ENCODE results near the gene MED26. TPM values are rescaled to one million over a fixed set of nuclear protein-coding genes. Genes with fewer than 3 reads are reported as not detected.

The MED26 gene, protein sequence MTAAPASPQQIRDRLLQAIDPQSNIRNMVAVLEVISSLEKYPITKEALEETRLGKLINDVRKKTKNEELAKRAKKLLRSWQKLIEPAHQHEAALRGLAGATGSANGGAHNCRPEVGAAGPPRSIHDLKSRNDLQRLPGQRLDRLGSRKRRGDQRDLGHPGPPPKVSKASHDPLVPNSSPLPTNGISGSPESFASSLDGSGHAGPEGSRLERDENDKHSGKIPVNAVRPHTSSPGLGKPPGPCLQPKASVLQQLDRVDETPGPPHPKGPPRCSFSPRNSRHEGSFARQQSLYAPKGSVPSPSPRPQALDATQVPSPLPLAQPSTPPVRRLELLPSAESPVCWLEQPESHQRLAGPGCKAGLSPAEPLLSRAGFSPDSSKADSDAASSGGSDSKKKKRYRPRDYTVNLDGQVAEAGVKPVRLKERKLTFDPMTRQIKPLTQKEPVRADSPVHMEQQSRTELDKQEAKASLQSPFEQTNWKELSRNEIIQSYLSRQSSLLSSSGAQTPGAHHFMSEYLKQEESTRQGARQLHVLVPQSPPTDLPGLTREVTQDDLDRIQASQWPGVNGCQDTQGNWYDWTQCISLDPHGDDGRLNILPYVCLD
- 8.5 and 11.6 TPM in 2 replicates for total RNA-seq

DNA sequence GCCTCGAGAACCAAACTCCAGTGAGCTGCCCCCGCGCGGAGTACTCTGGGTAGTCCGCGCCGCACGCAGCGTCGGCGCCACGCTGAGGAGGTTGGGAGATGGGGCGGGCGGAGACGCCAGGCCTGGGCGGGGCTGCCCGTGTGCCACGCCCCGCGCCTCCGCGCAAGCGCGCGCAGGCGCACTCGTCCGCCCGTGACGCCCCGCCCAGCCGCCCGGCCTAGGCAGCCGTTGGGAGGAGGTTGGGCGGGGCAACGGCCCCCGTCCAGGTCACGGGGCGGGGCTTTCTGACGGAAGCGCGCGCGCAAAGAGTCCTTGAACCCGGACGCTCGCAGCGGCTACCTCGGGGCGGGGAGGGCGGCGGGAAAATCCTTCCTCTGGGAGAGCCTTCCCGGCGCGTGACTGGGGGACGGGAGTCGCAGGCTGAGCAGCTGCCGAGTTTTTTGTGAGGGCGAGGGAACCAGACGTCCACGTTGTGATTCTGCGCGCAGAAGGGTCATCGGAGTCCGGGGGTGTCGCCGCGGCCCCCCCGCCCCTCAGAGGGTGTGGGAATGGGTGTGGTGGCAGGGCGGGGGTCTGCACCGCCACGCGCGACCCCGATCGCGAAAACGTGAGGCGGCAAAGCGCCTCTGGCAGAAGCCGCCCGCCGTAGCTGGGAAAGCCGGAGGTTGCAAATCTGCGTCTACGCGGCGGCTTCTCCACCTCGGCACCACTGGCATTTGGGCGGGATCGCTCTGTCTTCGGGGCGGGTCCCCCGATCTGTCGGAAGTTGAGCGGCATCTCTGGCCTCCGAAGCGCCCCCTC lies at the start of gene MED26:
MED26 (minus strand) TSS at position 22 of the 801 bp plus-strand sequence. CDS start 261 bp downstream, outside the sequence.

DNA sequence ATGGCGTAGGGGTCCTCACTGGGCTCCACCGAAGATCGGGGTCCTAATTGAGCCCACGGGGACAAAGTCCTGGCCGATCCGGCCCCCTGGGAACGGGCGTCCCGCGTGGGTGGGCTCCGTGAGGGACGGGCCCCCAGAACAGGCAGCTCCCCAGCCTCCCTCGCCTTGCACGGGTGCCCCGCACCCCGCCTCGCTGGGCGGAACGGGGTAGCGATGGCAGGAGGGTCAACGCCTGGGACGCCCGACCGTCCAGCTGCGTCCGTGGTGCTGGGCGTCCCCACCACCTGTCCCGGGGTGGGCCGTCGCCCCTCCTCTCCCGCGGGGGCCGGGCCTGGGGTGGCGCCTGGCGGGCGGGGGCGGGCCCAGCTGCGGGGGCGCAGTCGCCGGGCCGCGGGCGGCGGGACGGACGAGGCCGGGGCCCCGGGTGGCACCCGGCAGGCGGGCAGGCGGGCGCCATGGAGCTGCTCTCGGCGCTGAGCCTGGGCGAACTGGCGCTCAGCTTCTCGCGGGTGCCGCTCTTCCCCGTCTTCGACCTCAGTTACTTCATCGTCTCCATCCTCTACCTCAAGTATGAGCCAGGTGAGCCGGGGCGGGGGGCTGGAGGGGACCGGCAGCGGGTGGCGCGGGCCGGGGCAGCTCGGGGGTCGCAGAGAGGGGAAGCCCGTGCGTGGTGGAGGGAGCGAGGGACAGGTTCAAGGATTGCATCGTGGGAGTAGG lies 32.9 kb upstream of the MED26 start, which contains the start of gene TMEM38A:
TMEM38A (plus strand) TSS at position 377 of the 717 bp plus-strand sequence; CDS start at position 456, 79 bp downstream.

DNA sequence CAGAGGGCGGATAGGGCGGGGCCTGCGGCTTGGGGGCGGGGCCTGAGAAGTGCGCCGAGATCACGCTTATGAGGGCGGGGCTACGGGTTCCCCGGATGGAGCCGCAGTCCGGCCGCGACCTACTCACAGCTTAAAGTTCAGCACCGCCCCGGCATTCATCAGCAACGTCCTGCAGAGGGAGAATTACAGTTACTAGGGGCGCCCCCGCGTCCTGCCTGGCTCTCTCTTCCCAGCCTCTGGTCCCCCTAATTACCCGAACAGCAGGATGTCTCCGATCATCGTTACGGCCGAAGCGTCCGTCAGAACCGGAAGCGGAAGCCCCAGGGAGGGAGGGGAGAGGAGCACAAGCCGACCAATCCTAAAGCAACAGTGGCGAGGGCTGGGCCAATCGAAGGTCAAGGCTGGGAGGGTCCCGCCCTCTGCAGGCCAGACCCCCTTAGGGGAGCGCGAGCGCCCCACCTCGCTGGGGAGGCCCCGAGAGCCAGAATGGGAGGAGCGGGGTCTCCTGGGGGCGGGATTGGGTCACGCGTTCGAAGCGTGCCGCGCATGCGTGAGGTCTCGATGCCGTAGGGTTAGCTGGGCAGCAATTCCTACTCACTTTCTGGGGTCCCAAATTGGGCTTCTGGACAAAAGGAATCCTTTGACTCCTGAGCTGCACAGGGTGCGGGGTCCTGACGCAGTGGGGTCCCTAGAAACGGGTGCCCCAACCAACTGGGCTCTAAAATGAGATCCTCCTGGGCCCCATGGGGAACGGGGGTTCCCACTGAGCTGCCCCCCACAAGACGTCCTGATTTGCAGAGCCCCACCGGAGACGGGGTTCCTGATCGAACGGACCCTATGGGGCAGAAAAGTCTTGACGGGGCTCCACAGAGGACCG lies 32.1 kb upstream of the MED26 start, which contains the start of gene SMIM7:
SMIM7 (minus strand) TSS at position 313 of the 877 bp plus-strand sequence; CDS start at position 279, 34 bp downstream.

DNA sequence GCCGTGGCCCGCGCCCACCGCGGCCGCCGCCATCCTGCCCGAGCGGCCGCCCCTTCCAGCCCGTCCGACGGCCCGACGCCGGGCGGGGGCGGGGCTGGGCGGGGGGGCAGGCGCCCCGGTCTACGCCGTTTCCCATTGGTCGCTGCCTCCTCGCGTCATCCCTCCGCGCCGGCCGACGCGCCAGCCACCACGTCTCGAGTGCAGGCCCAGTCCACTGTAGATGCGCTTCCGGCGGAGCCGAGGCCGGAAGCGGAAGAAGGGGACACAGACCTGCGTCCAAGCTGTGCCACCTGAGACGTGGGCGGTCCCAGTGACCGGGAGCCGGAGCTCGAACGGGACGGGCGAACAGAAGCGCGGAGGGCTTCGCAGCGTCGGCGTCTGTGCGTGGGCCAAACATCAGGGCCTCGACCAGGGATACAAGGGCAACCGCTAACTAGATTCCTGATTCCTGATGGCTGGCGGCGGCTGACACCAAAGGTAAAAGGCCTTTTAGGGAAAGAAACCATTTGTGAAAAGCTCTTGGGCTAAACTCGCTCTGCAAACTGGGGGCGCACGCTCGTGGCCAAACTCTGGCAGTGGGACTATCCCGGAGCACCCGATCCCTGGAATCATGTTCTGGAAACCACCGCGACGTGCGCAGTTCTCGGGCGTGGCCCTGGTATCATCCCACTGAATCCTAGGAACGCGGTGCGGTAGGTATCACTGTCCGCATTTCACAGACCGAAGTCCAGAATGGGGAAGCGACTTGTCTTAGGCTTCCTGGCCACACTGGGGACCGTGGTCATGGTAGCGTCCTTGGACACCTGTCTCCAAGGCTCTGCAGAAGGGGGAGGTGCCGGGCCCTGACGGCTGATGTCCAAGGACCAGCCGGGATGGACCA lies 55.4 kb downstream of the MED26 start, which contains the start of gene SLC35E1:
SLC35E1 (minus strand) TSS at position 84 of the 880 bp plus-strand sequence; CDS start at position 33, 51 bp downstream.

DNA sequence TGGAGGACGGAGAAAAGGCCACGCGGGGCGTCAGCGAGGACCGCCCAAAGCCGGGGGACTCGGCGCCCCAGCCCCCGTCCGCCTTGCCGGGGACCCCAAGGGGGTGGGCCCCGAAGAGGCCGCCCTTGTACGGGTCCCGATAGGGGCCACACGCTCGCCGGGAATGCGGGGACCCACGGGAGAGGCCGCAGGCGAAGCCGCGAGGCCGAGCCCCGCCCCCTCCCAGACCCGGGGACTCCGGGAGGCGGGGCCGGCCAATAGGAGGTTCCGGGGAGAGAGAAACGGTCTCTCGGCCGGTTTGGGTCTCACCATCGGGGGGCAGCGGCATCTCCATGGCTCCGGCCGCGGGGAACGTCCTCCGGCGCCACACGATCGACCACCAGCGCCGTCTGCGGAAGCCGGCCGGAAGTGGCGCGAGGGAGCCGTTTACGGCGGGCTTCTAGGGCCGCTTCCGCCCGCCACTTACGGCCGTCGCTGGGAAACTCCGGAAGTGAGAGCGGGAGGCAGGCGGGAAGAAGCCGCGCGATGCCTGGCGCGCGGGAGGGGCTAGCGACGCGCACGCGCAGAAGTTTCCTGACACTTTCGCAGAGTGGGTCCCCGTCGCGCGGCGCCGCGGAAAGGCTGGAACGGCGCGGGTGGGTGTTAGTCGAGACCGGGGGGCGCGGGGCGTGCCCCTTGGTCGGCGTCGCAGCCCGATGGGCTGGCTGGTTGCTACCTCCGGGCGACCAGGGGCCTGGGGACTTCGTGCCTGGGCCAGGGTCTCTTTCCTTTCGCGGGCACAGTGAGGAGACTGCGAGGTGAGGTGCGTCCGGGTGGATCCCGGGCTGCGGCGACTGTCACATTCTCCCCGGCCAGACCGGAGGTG lies 85.7 kb downstream of the MED26 start, which contains the start of gene CHERP:
CHERP (minus strand) TSS at position 393 of the 865 bp plus-strand sequence; CDS start at position 334, 59 bp downstream.

Other genes starting within 250 kb of the MED26 start
- gene EPS15L1, start 156.2 kb downstream of the MED26 start, total RNA-seq, result 7.9 and 13.7 TPM in 2 replicates
- 0.78 and 2.0 TPM in 2 replicates for gene CALR3, start 132.0 kb downstream of the MED26 start, total RNA-seq
- 0.42 and 1.7 TPM in 2 replicates for gene C19orf44, start 131.8 kb downstream of the MED26 start, total RNA-seq
- gene CHERP, start 85.8 kb downstream of the MED26 start, total RNA-seq, result 4.6 and 11.1 TPM in 2 replicates
- gene SLC35E1, start 55.8 kb downstream of the MED26 start, total RNA-seq, result 31.7 and 35.1 TPM in 2 replicates
- gene SMIM7, start 31.9 kb upstream of the MED26 start, total RNA-seq, result 99.0 and 106 TPM in 2 replicates
- gene TMEM38A, start 32.9 kb upstream of the MED26 start, total RNA-seq, result 0.88 and 4.2 TPM in 2 replicates
- gene NWD1, start 91.6 kb upstream of the MED26 start, total RNA-seq, result 0.09 and 0.14 TPM in 2 replicates
- gene SIN3B, start 201.2 kb upstream of the MED26 start, total RNA-seq, result 17.9 and 22.9 TPM in 2 replicates

Data from airway epithelial cell (primary cell).